ENCODE results near the gene POU6F2. TPM values are rescaled to one million over a fixed set of nuclear protein-coding genes. Genes with fewer than 3 reads are reported as not detected.
"Not testable (repeated sequence)": the region's sequence is repeated elsewhere in the genome, so short reads cannot be mapped to it uniquely, and the experiment has no call there.

The POU6F2 gene
- polyA plus RNA-seq, 1 experiment, result not detected

DNA sequence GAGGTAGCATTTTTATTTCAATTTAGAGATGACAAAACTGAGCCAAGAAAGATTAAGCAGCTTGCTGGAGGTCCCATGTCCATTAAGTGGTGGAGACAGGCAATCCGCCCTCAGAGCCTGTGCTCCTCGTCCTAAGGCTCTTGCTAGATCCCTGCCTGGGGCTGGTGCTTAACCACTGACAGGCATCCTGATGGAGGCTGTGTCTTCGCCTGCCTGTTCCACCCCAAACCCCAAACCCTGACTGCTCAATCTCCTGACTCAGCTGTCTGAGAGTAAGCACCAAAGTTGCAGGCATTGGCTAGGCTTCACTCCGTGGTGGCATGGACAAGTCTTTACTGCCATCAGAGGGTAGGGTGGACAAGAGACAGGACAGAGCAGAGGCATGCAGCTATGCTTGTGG, 209.4 kb downstream of the POU6F2 start:
- ChIA-PET CTCF (no interaction called here), POLR2A (no interaction called here)
- H3K27me3 ChIP-seq (ENCODE audit: control insufficient read depth, insufficient read depth, low read length), result no peaks in the 10 kb centered on the region
- DNase-seq (ENCODE audit: low read depth), result no peak
- TF ChIP-seq, protein P1, sequence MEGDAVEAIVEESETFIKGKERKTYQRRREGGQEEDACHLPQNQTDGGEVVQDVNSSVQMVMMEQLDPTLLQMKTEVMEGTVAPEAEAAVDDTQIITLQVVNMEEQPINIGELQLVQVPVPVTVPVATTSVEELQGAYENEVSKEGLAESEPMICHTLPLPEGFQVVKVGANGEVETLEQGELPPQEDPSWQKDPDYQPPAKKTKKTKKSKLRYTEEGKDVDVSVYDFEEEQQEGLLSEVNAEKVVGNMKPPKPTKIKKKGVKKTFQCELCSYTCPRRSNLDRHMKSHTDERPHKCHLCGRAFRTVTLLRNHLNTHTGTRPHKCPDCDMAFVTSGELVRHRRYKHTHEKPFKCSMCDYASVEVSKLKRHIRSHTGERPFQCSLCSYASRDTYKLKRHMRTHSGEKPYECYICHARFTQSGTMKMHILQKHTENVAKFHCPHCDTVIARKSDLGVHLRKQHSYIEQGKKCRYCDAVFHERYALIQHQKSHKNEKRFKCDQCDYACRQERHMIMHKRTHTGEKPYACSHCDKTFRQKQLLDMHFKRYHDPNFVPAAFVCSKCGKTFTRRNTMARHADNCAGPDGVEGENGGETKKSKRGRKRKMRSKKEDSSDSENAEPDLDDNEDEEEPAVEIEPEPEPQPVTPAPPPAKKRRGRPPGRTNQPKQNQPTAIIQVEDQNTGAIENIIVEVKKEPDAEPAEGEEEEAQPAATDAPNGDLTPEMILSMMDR (IDR thresholded peaks at IDR 0.05; ENCODE audit: insufficient read depth, low read depth, low read length), result no peak
- no peaks in the 10 kb centered on the region; the same call in 1 of the 2 replicates for H3K36me3 ChIP-seq (ENCODE audit: control insufficient read depth, insufficient read depth, low read length)
- H3K4me3 ChIP-seq (ENCODE audit: low read depth, low read length), result no peak overlapping the region

DNA sequence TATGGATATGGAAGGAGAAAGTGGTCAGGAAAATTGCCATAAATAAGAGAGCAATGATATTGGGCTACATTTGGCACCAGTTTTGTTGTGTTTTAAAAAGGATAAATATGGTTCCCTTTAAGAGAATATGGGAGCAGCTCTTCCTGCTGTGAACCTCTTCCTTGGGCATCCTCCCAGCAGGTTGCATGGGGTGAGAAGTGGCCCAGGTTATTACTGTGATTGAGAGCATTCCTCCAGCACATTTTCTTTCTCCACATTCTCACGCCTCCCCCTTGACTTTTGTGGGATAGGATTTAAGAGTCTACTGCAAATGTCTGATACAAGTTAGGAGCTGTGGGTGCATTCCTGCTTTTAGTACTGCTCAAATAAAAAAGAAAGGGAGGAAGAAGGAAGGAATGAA, 214.8 kb downstream of the POU6F2 start:
- CTCF ChIA-PET, result no interaction called here
- no peak for DNase-seq (ENCODE audit: low read depth)
- no peaks in the 10 kb centered on the region; the same call in 1 of the 2 replicates for H3K27me3 ChIP-seq (ENCODE audit: control insufficient read depth, insufficient read depth, low read length)
- no peak overlapping the region for H3K4me3 ChIP-seq (ENCODE audit: low read depth, low read length)
- TF ChIP-seq, protein P1 (IDR thresholded peaks at IDR 0.05; ENCODE audit: insufficient read depth, low read depth, low read length), result no peak
- POLR2A ChIA-PET, result no interaction called here
- H3K36me3 ChIP-seq (ENCODE audit: control insufficient read depth, insufficient read depth, low read length), result no peaks in the 10 kb centered on the region

DNA sequence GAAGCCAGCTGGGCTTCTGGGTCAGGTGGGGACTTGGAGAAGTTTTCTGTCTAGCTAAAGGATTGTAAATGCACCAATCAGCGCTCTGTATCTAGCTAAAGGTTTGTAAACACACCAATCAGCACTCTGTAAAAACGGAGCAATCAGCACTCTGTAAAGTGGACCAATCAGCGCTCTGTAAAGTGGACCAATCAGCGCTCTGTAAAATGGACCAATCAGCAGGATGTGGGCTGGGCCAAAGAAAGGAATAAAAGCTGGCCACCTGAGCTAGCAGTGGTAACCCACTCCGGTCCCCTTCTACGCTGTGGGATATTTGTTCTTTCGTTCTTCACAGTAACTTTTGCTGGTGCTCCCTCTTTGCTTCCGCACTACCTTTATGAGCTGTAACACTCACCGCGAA, 216.7 kb downstream of the POU6F2 start:
- CTCF ChIA-PET; DNase-seq (ENCODE audit: low read depth); H3K4me3 ChIP-seq (ENCODE audit: low read depth, low read length); H3K36me3 ChIP-seq (ENCODE audit: control insufficient read depth, insufficient read depth, low read length); POLR2A ChIA-PET; H3K27me3 ChIP-seq (ENCODE audit: control insufficient read depth, insufficient read depth, low read length): not testable (repeated sequence)

DNA sequence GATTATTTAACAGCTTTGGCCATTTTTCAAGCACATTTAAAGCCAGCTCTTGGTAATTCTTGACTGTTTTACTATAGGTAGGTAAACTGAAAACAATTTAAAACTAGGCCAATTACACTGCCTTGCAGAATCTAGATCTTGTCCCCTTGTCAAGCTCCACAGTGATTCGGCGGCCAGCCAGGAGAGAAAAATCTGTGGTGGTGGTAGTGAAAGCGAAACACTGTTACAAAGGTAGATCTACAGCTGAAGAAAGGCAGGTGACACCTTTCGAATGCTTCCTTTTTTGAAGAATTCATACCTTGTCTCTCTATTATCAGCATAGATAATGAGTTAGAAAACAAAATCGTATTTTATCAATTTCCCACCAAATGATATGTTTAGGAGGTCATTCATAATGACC, 218.3 kb downstream of the POU6F2 start:
- no peak overlapping the region for H3K4me3 ChIP-seq (ENCODE audit: low read depth, low read length)
- no peaks in the 10 kb centered on the region; the same call in 1 of the 2 replicates for H3K27me3 ChIP-seq (ENCODE audit: control insufficient read depth, insufficient read depth, low read length)
- no peaks in the 10 kb centered on the region for H3K36me3 ChIP-seq (ENCODE audit: control insufficient read depth, insufficient read depth, low read length)
- no peak for DNase-seq (ENCODE audit: low read depth)
- TF ChIP-seq, protein P1 (IDR thresholded peaks at IDR 0.05; ENCODE audit: insufficient read depth, low read depth, low read length), result no peak
- ChIA-PET CTCF (no interaction called here), POLR2A (no interaction called here)

DNA sequence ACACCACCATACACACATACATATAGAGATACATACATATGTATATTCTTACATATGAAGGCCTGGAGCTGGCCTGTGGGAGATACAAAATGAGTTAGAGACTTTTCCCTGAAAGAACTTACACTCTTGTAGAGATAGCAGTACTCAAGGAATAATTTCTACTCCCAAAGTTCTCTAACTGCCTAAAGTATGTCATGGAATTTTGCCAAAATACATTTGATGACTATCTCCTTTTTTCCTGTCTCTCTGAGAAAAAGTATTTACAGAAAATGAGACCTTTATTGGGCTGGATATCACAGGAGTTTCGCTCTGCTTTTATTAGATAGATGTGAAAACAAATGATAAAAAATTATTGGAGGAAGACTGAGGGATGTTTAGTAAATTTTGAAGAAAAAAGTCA, 220.1 kb downstream of the POU6F2 start:
- ChIA-PET CTCF (interaction anchor here (1.2 kb wide), 1 partner anchor 67 kb away, joined by 3 read pairs; no protein-coding TSS in a partner anchor), POLR2A (no interaction called here)
- TF ChIP-seq, protein P1 (IDR thresholded peaks at IDR 0.05; ENCODE audit: insufficient read depth, low read depth, low read length), result no peak
- no peak for DNase-seq (ENCODE audit: low read depth)
- Histone ChIP-seq H3K4me3 (ENCODE audit: low read depth, low read length) (no peak overlapping the region), H3K36me3 (ENCODE audit: control insufficient read depth, insufficient read depth, low read length) (no peaks in the 10 kb centered on the region), H3K27me3 (ENCODE audit: control insufficient read depth, insufficient read depth, low read length) (no peaks in the 10 kb centered on the region; the same call in 1 of the 2 replicates)

DNA sequence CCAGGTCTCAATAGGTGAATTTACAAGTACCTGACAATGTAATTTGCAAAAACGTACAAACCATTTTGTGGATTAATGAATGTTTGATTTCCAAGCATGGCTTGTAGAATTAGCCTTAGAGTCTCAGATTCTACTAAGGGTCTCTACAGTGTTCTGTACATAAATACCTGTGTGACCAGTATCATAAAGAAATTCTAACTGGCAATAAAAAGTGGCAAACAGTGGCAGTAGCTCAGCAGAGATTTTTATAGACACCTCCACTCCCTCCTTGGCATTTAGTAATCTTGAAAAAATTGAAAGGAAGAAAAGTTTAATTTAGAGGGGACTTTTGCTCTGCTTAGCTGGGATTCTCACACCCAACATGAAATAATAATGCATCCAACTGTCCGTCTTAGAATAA, 220.8 kb downstream of the POU6F2 start:
- H3K36me3 ChIP-seq (ENCODE audit: control insufficient read depth, insufficient read depth, low read length), result no peaks in the 10 kb centered on the region
- ChIA-PET CTCF (interaction anchor here (1.2 kb wide), 1 partner anchor 67 kb away, joined by 3 read pairs; no protein-coding TSS in a partner anchor), POLR2A (no interaction called here)
- TF ChIP-seq, protein P1 (IDR thresholded peaks at IDR 0.05; ENCODE audit: insufficient read depth, low read depth, low read length), result no peak
- DNase-seq (ENCODE audit: low read depth), result no peak
- H3K27me3 ChIP-seq (ENCODE audit: control insufficient read depth, insufficient read depth, low read length), result no peaks in the 10 kb centered on the region; the same call in 1 of the 2 replicates
- H3K4me3 ChIP-seq (ENCODE audit: low read depth, low read length), result no peak overlapping the region

Data from BJ (cell line).